ENCODE measurements around the gene CERT1.

GRCh38 chr5:75373862-75374261 lies 137.6 kb downstream of the CERT1 start:
- TF ChIP-seq CEBPB (IDR thresholded peaks at IDR 0.05) (no peak), EHMT2 (IDR thresholded peaks at IDR 0.05; ENCODE audit: low read depth) (no peak), CTCF (IDR thresholded peaks at IDR 0.05) (no peak), FOSB (CRISPR knock-in tag; IDR thresholded peaks at IDR 0.05) (no peak), POLR2A (IDR thresholded peaks at IDR 0.05; ENCODE audit: low read length) (no peak), EP300 (IDR thresholded peaks at IDR 0.05) (no peak), MAX (IDR thresholded peaks at IDR 0.05) (no peak), RCOR1 (IDR thresholded peaks at IDR 0.05; ENCODE audit: low read depth, low read length) (no peak), RARB (CRISPR knock-in tag; IDR thresholded peaks at IDR 0.05) (no peak), REST (IDR thresholded peaks at IDR 0.05) (no peak), RAD21 (conservative IDR thresholded peaks at IDR 0.05 in 1 of 2, IDR thresholded peaks at IDR 0.05 in 1 of 2) (no peak), MAZ (IDR thresholded peaks at IDR 0.05; ENCODE audit: borderline replicate concordance, low read depth, low read length) (no peak), PBX3 (IDR thresholded peaks at IDR 0.05) (no peak), MYC (IDR thresholded peaks at IDR 0.05; ENCODE audit: borderline replicate concordance, low read length) (no peak)
